SK-N-MC (cell line): ENCODE measurements around the gene LMOD1.

Experiments
- EZH2 ChIP-seq: fragments of 200-600 bp; sonication (generic); IDR thresholded peaks from one replicate; pipeline ENCODE4 v1.6.1; 2017; ENCODE audit warnings: antibody characterized with exemption
- POLR2AphosphoS5 ChIP-seq: IDR thresholded peaks from 2 replicates; pipeline ENCODE4 v1.6.1; 2012; ENCODE audit warnings: mild to moderate bottlenecking, low read depth, low read length, borderline replicate concordance

GRCh38 chr1:201983380-201983805 is 37.0 kb upstream of the LMOD1 start:
- no peak for TF ChIP-seq EZH2
- TF ChIP-seq POLR2AphosphoS5: no peak
